Smooth muscle cell (in vitro differentiated cells): ENCODE data around the gene CASP8. TPM values are rescaled to one million over a fixed set of nuclear protein-coding genes. Genes with fewer than 3 reads are reported as not detected.

Experiments
- DNase-seq: peaks from one replicate; lab custom pipeline; 2025; ENCODE audit not compliant: unreplicated experiment; lab: John Stamatoyannopoulos, UW
- H2AFZ ChIP-seq: fragments of 200-600 bp; sonication (generic); 2 replicates; pipeline ENCODE4 v1.6.0; 2016; ENCODE audit warnings: antibody characterized with exemption, low read depth, mild to moderate bottlenecking
- H3F3A ChIP-seq: fragments of 200-600 bp; sonication (generic); 2 replicates; pipeline ENCODE4 v1.6.0; 2017; ENCODE audit warnings: antibody characterized with exemption, low read depth
- H3K27ac ChIP-seq: fragments of 200-600 bp; sonication (generic); 2 replicates; pipeline ENCODE4 v1.5.1; 2016; ENCODE audit warnings: low read depth, mild to moderate bottlenecking
- H3K27me3 ChIP-seq: fragments of 200-600 bp; sonication (generic); 2 replicates; pipeline ENCODE4 v1.6.1; 2016; ENCODE audit warnings: low read depth, mild to moderate bottlenecking
- H3K36me3 ChIP-seq: fragments of 200-600 bp; sonication (generic); 2 replicates; pipeline ENCODE4 v1.5.1; 2016; ENCODE audit warnings: low read depth
- H3K4me1 ChIP-seq: fragments of 200-600 bp; sonication (generic); 2 replicates; pipeline ENCODE4 v1.5.1; 2016; ENCODE audit warnings: low read depth
- H3K4me2 ChIP-seq: fragments of 200-600 bp; sonication (generic); 2 replicates; pipeline ENCODE4 v1.6.0; 2016; ENCODE audit warnings: mild to moderate bottlenecking
- H3K4me3 ChIP-seq: fragments of 200-600 bp; sonication (generic); 2 replicates; pipeline ENCODE4 v1.5.1; 2016; ENCODE audit warnings: mild to moderate bottlenecking
- H3K79me2 ChIP-seq: fragments of 200-600 bp; sonication (generic); 2 replicates; pipeline ENCODE4 v1.6.0; 2016; ENCODE audit warnings: low read depth, mild to moderate bottlenecking
- H3K9ac ChIP-seq: fragments of 200-600 bp; sonication (generic); 2 replicates; pipeline ENCODE4 v1.6.0; 2016; ENCODE audit warnings: low read depth
- H3K9me3 ChIP-seq: fragments of 200-600 bp; sonication (generic); replicated peaks from 2 replicates; pipeline ENCODE4 v1.5.1; 2016; ENCODE audit warnings: low read depth
- H4K20me1 ChIP-seq: fragments of 200-600 bp; sonication (generic); 2 replicates; pipeline ENCODE4 v1.6.0; 2016; ENCODE audit warnings: low read depth
- CTCF ChIP-seq: fragments of 200-600 bp; sonication (generic); IDR thresholded peaks from 2 replicates; pipeline ENCODE4 v1.5.1; 2017; ENCODE audit warnings: borderline replicate concordance, mild to moderate bottlenecking, antibody characterized with exemption; ENCODE audit not compliant: insufficient read depth, poor library complexity, severe bottlenecking
- WGBS: methylation state at CpG from one replicate; pipeline ENCODE4 v1.1.7; 2016; ENCODE audit warnings: low lambda C conversion rate; 5-methylcytosine and 5-hydroxymethylcytosine counted together
- polyA plus RNA-seq: library from polyadenylated mRNA; unstranded; fragments of >200 nt; fragmentation: Nextera tagmentation; extraction: Ambion mirVana; gene quantifications from 2 replicates; pipeline ENCODE4 v1.2.1, GENCODE V29; 2016
- total RNA-seq: library from RNA; depleted of rRNA; stranded (reverse); fragments of >200 nt; gene quantifications from 2 replicates; pipeline ENCODE4 v1.2.3, GENCODE V29; 2014

The CASP8 gene
- total and polyA plus RNA-seq, 2 experiments from 2014 or later, result 5.7 to 12.9 TPM

- Histone ChIP-seq H3K36me3 (no peaks in the 10 kb centered on the region), H3K4me2 (no peak overlapping the region), H4K20me1 (no peaks in the 10 kb centered on the region), H3K4me3 (no peak overlapping the region), H3K9me3 (peaks cover 5% of the 10 kb centered on the region), H3K79me2 (no peaks in the 10 kb centered on the region), H2AFZ (no peak overlapping the region), H3K27me3 (no peaks in the 10 kb centered on the region), H3F3A (no peaks in the 10 kb centered on the region), H3K4me1 (no peaks in the 10 kb centered on the region), H3K27ac (no peak overlapping the region), H3K9ac (no peak overlapping the region)
- no peak for DNase-seq
- TF ChIP-seq CTCF, result no peak
- 94% methylated on average over 3 of the region's 3 CpGs for WGBS
These were observed 47.5 kb downstream of the CASP8 start for GRCh38 chr2:201307876-201308275.

GRCh38 chr2:201308914-201309313 is 48.6 kb downstream of the CASP8 start:
- DNase-seq, result no peak
- H3K4me2 ChIP-seq, result no peak overlapping the region
- H3F3A ChIP-seq, result no peaks in the 10 kb centered on the region
- no peak overlapping the region for H2AFZ ChIP-seq
- H3K9me3 ChIP-seq, result peaks cover 5% of the 10 kb centered on the region
- no peaks in the 10 kb centered on the region for H3K36me3 ChIP-seq
- no peaks in the 10 kb centered on the region for H3K4me1 ChIP-seq
- H3K27me3 ChIP-seq, result no peaks in the 10 kb centered on the region
- H3K9ac ChIP-seq, result no peak overlapping the region
- 96% methylated on average over 3 of the region's 3 CpGs for WGBS
- H3K27ac ChIP-seq, result no peak overlapping the region
- no peaks in the 10 kb centered on the region for H4K20me1 ChIP-seq
- no peak for TF ChIP-seq CTCF
- no peak overlapping the region for H3K4me3 ChIP-seq
- H3K79me2 ChIP-seq, result no peaks in the 10 kb centered on the region

- TF ChIP-seq CTCF, result no peak
- Histone ChIP-seq H3K4me3 (no peak overlapping the region), H3K4me1 (no peaks in the 10 kb centered on the region), H3K9me3 (no peaks in the 10 kb centered on the region), H3K4me2 (no peak overlapping the region), H3K9ac (no peak overlapping the region), H2AFZ (no peak overlapping the region), H4K20me1 (no peaks in the 10 kb centered on the region), H3K27ac (no peak overlapping the region), H3K27me3 (no peaks in the 10 kb centered on the region), H3F3A (no peaks in the 10 kb centered on the region), H3K79me2 (no peaks in the 10 kb centered on the region), H3K36me3 (no peaks in the 10 kb centered on the region)
- 92% methylated on average over 5 of the region's 5 CpGs for WGBS
- DNase-seq, result no peak
These were observed 53.0 kb downstream of the CASP8 start for GRCh38 chr2:201313362-201313761.

DNA sequence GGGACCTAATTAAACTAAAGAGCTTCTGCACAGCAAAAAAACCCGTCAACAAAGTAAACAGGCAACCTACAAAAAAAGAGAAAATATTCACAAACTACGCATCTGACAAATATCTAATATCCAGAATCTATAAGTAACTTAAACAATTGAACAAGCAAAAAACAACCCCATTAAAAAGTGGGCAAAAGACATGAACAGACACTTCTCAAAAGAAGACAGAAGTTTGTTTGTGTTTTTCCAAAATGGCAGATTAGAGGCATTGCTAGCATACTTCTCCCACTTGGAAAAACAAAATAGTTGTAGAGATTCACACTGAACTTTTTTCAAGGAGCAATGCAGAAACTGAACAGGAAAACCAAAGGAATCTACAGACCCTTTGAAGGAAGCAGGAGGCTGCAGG is 59.2 kb downstream of the CASP8 start:
- no peaks in the 10 kb centered on the region for H3K4me1 ChIP-seq
- no peaks in the 10 kb centered on the region for H3K27me3 ChIP-seq
- DNase-seq, result no peak
- H3K4me2 ChIP-seq, result no peak overlapping the region
- H3K9me3 ChIP-seq, result peaks cover 4% of the 10 kb centered on the region
- H2AFZ ChIP-seq, result no peak overlapping the region
- H4K20me1 ChIP-seq, result no peaks in the 10 kb centered on the region
- H3F3A ChIP-seq, result no peaks in the 10 kb centered on the region
- no peak overlapping the region for H3K4me3 ChIP-seq
- no peak overlapping the region for H3K27ac ChIP-seq
- no peak for TF ChIP-seq CTCF
- WGBS, result 57% methylated on average over 2 of the region's 2 CpGs
- H3K36me3 ChIP-seq, result no peaks in the 10 kb centered on the region
- H3K9ac ChIP-seq, result no peak overlapping the region
- H3K79me2 ChIP-seq, result no peaks in the 10 kb centered on the region
